ENCODE measurements around the gene METRN.

Gene METRN

DNA sequence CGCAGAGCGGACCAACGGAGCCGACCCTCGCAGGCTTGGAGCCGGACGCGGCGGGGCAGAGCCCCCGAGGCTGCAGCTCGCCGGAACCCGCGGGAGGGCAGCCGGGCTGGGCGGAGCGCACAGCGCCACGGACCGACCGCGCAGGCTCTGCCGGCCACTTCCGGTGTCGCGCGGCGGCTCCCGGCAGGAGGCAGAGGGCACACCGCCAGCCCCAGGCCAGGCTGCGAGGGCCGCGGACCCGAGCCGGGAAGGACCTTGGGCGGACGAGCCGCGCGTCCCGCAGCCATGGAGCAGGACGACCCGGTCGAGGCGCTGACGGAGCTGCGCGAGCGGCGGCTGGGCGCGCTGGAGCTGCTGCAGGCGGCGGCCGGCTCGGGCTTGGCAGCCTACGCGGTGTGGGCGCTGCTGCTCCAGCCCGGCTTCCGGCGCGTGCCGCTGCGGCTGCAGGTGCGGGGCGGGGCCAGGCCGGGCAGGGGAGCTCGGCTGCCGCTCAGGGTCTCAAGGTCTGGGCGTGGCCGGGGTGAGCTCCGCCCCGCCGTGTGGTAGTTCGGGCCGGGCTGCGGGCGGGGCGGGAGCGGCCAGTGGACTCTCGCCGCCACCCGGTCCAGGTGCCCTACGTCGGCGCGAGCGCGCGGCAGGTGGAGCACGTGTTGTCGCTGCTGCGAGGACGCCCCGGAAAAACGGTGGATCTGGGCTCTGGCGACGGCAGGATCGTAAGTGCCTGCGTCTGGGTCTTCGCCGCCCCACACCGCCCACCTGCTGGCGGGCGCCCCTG, 6.3 kb downstream of the METRN start, which contains the start of gene ANTKMT:
ANTKMT (plus strand) TSS at position 157 of the 775 bp plus-strand sequence; CDS start at position 286, 129 bp downstream.
- ChIA-PET CTCF (interaction anchor here (0.5 to 1.3 kb wide), 7 partner anchors 9 to 63 kb away, joined by 3 to 4 read pairs (median 3); partner anchors contain the start of genes CIAO3 and WDR24), POLR2A (ENCODE audit: low non-redundant PET) (interaction anchor here (1.3 to 2.3 kb wide), 2 partner anchors 8 to 26 kb away, joined by 3 to 8 read pairs; no protein-coding TSS in a partner anchor)
- DNase-seq (ENCODE audit: low spot score): peak; percentile 77
- TF ChIP-seq, protein P1, sequence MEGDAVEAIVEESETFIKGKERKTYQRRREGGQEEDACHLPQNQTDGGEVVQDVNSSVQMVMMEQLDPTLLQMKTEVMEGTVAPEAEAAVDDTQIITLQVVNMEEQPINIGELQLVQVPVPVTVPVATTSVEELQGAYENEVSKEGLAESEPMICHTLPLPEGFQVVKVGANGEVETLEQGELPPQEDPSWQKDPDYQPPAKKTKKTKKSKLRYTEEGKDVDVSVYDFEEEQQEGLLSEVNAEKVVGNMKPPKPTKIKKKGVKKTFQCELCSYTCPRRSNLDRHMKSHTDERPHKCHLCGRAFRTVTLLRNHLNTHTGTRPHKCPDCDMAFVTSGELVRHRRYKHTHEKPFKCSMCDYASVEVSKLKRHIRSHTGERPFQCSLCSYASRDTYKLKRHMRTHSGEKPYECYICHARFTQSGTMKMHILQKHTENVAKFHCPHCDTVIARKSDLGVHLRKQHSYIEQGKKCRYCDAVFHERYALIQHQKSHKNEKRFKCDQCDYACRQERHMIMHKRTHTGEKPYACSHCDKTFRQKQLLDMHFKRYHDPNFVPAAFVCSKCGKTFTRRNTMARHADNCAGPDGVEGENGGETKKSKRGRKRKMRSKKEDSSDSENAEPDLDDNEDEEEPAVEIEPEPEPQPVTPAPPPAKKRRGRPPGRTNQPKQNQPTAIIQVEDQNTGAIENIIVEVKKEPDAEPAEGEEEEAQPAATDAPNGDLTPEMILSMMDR (conservative IDR thresholded peaks at IDR 0.05; ENCODE audit: low read depth): 0 out of 2 replicates have a peak, but pooled peaks have one; percentile 1
- peak within 1 kb of the TSS; percentile 95 for H3K27ac ChIP-seq

DNA sequence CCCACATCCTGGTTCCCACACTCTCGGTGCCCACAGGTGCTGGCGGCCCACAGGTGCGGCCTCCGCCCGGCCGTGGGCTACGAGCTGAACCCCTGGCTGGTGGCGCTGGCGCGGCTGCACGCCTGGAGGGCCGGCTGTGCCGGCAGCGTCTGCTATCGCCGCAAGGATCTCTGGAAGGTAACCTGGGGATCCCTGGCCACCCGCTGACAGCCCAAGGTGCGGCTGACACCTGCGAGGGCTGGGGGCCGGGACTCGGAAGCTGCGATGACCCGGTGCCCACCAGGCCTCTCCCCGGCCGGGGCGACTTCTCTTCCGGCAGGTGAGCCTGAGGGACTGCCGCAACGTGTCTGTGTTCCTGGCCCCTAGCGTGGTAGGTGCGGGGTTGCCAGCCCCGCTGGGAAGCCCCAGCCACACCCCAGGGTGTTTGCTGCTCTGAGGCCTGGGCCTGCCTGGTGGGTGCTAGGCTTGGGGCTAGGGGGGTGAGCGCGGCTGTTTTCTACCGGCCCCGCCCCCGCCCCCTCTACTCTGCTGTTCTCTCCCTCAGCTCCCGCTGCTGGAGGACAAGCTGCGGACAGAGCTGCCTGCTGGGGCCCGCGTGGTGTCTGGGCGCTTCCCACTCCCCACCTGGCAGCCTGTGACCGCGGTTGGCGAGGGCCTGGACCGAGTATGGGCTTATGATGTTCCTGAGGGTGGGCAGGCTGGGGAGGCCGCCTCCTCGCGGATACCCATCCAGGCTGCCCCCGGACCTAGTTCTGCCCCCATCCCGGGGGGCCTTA, 7.0 kb downstream of the METRN start:
- TF ChIP-seq, protein P1 (conservative IDR thresholded peaks at IDR 0.05; ENCODE audit: low read depth): no peak
- CTCF ChIA-PET: interaction anchor here (0.6 to 1.1 kb wide), 5 partner anchors 9 to 63 kb away, joined by 3 to 5 read pairs (median 4); partner anchors contain the start of genes RHOT2 and WDR24
- H3K27ac ChIP-seq: peak overlapping the region; percentile 95
- POLR2A ChIA-PET (ENCODE audit: low non-redundant PET): interaction anchor here (1.3 to 2.3 kb wide), 2 partner anchors 9 to 26 kb away, joined by 3 to 8 read pairs; no protein-coding TSS in a partner anchor
- no peak for DNase-seq (ENCODE audit: low spot score)

DNA sequence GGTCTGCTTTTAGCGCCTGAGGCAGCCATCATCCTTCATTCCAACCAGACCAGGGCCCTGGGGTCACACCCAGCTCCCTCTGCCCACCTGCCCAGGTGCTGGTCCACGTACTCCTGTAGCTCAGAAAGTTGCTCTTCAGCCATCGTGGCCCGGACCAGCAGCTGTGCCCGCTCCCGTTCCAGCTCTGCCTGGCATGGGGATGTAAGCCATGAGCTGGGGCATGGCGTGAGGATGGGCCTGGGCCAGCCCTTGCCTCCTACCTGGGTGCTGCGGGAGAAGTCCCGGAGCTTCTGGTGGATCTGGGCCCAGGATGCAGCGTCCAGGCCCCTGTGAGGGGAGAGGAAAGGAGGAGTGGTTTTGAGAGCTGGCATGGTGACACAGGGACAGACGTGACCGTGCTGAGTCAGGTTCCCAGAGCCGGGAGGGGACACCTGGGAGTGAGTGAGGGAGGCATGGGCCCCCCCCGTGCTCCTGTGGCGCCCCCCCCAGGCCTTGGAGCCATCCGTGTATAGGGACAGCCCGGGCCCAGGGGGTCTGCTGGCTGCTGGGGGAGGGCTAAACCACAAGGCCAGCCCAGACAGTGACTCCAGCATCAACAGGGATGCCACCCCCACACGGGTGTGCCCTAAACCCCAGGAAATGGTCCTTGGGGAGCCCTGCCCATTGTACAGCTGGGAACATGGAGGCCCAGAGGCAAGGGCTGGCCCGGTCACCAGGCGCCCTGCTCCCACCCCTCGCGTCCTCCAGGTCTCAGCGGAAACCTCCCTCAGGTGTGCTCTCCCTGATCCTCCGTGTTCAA, 8.1 kb downstream of the METRN start:
- ChIA-PET CTCF (interaction anchor here (0.6 to 0.8 kb wide), 4 partner anchors 10 to 23 kb away, joined by 3 to 4 read pairs (median 3); partner anchors contain the start of gene CIAO3), POLR2A (ENCODE audit: low non-redundant PET) (interaction anchor here (0.6 to 2.3 kb wide), 2 partner anchors 28 to 52 kb away, joined by 3 to 8 read pairs; no protein-coding TSS in a partner anchor)

DNA sequence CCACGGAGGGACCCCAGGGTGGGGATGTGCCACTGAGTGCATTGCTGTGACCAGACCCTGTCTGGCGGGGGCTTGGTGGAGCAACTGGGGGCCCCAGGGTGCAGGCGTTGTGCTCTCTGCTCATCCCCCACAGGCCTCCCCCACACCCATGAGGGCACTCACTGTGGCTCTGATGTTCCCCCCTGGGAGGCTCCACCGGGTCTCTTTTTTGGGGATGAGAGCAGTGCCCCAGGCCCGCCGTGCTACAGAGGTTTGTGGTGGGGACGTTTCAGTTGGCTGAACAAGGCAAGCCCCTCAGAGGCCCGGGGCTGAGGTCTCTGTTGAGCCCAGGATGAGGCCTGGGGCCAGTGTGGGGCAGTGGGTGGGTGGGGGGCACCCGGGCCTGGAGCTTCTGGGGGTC, 8.8 kb downstream of the METRN start:
- ChIA-PET CTCF (interaction anchor here (0.6 to 1.1 kb wide), 2 partner anchors 12 to 15 kb away, joined by 3 to 7 read pairs; no protein-coding TSS in a partner anchor), POLR2A (ENCODE audit: low non-redundant PET) (interaction anchor here (2.3 kb wide), 1 partner anchor 28 kb away, joined by 8 read pairs; no protein-coding TSS in a partner anchor)
- DNase-seq (ENCODE audit: low spot score): no peak
- H3K27ac ChIP-seq: peak overlapping the region; percentile 95
- TF ChIP-seq, protein P1 (conservative IDR thresholded peaks at IDR 0.05; ENCODE audit: low read depth): no peak

More for the DNA sequence above, 8.1 kb downstream of the METRN start:
- no peak for DNase-seq (ENCODE audit: low spot score)
- H3K27ac ChIP-seq: peak overlapping the region; percentile 95
- TF ChIP-seq, protein P1 (conservative IDR thresholded peaks at IDR 0.05; ENCODE audit: low read depth): no peak

DNA sequence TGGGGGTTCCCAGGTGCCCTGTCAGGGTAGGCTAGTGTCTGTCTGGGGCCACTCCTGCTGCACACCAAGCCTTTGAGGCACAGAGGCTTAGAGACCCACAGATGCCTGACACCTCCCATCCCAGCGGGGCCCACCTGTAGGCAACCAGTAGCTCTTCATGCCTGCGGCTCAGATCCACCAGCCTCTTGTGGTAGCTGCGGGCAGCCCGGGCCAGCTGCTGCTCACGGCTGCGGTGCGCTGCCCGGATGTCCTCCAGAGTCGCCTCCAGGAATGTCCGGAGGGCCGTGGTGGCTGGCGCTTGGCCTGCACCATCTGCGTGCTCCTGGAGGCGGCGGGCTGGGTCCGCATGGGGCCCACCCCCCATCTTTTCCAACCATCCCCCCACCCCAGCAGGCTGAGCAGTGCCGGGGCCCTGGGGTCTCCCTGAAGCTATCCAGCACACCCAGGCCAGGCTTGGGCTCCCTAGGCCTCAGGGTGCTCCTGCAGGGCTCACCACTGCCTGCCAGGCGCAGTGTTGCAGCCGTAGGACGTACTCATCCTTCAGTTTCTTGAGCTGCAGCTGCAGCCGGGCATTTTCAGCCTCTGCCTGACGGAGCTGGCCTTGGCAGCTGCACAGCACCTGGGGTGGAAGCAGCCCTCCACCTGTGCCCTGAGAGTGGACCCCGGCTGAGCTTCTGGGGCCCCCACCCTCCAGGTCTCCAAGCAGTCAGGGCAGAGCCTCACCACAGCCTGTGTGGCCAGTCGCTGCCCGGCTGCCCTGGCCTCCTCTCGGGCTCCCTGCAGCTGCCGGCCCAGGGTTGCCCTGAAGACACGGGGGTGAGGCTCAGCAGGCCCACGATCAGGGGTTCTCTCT, 9.5 kb downstream of the METRN start:
- DNase-seq (ENCODE audit: low spot score): no peak
- H3K27ac ChIP-seq: peak overlapping the region; percentile 95
- ChIA-PET POLR2A (ENCODE audit: low non-redundant PET) (no interaction called here), CTCF (interaction anchor here (0.6 to 1.1 kb wide), 3 partner anchors 12 to 16 kb away, joined by 3 to 7 read pairs (median 3); partner anchors contain the start of gene CIAO3)
- TF ChIP-seq, protein P1 (conservative IDR thresholded peaks at IDR 0.05; ENCODE audit: low read depth): no peak

All from RWPE1 (cell line).